ENCODE data around the gene IKZF2. TPM values are rescaled to one million over a fixed set of nuclear protein-coding genes. Genes with fewer than 3 reads are reported as not detected.

IKZF2 gene
- total and polyA plus RNA-seq, 11 donors = 0.84 to 8.0 (median 5.9) TPM

GRCh38 chr2:213057977-213058376 is 93.4 kb downstream of the IKZF2 start:
- Histone ChIP-seq H3K4me1 (no peaks in the 10 kb centered on the region), H3K36me3 (peaks cover 0 to 3% (median 0%) of the 10 kb centered on the region in 9 donors), H3K27me3 (no peaks in the 10 kb centered on the region), H3K27ac (no peak overlapping the region), H3K4me3 (no peak overlapping the region), H3K9me3 (no peaks in the 10 kb centered on the region)
- TF ChIP-seq POLR2A (IDR thresholded peaks at IDR 0.05) (no peak), CTCF (IDR thresholded peaks at IDR 0.05) (no peak)
- intact Hi-C loops (cut with DNase I) = no loop called here
- DNase-seq (no peak), ATAC-seq (no peak)
- WGBS, 4 donors = 52 to 57% (median 55%) methylated on average over 3 of the region's 3 CpGs

- TF ChIP-seq POLR2A (IDR thresholded peaks at IDR 0.05) (no peak), CTCF (IDR thresholded peaks at IDR 0.05) (no peak)
- intact Hi-C loops (cut with DNase I) = no loop called here
- 85 to 92% (median 89%) methylated on average over 1 of the region's 1 CpG for WGBS, 4 donors
- no peak overlapping the region for H3K27ac ChIP-seq
- H3K9me3 ChIP-seq = no peaks in the 10 kb centered on the region
- peaks cover 0 to 15% (median 0%) of the 10 kb centered on the region in 9 donors for H3K36me3 ChIP-seq
- no peaks in the 10 kb centered on the region for H3K4me1 ChIP-seq
- ATAC-seq = no peak
- DNase-seq = no peak
- no peaks in the 10 kb centered on the region for H3K27me3 ChIP-seq
- no peak overlapping the region for H3K4me3 ChIP-seq
Observed at GRCh38 chr2:213046431-213046830, 105.0 kb downstream of the IKZF2 start.

- Histone ChIP-seq H3K4me1 (no peaks in the 10 kb centered on the region), H3K36me3 (peaks cover 0 to 8% (median 0%) of the 10 kb centered on the region in 9 donors), H3K4me3 (no peak overlapping the region), H3K27me3 (no peaks in the 10 kb centered on the region), H3K9me3 (no peaks in the 10 kb centered on the region), H3K27ac (no peak overlapping the region)
- intact Hi-C loops (cut with DNase I) = no loop called here
- TF ChIP-seq CTCF (IDR thresholded peaks at IDR 0.05) = no peak
- TF ChIP-seq POLR2A (IDR thresholded peaks at IDR 0.05) = no peak
- 89 to 97% (median 96%) methylated on average over 3 of the region's 3 CpGs for WGBS, 4 donors
- DNase-seq = no peak
- ATAC-seq = no peak
Observed at GRCh38 chr2:213043566-213043965, 107.8 kb downstream of the IKZF2 start.

- no peak for ATAC-seq
- Histone ChIP-seq H3K36me3 (peaks cover 0 to 8% (median 0%) of the 10 kb centered on the region in 9 donors), H3K4me1 (peaks cover 0 to 11% (median 4%) of the 10 kb centered on the region in 12 donors), H3K27ac (no peak overlapping the region), H3K9me3 (no peaks in the 10 kb centered on the region), H3K4me3 (no peak overlapping the region), H3K27me3 (no peaks in the 10 kb centered on the region)
- WGBS, 4 donors = 40 to 44% (median 41%) methylated on average over 4 of the region's 4 CpGs
- no peak for DNase-seq
- intact Hi-C loops (cut with DNase I) = no loop called here
- TF ChIP-seq POLR2A (IDR thresholded peaks at IDR 0.05) = no peak
- TF ChIP-seq CTCF (IDR thresholded peaks at IDR 0.05) = no peak
Observed at GRCh38 chr2:213042262-213042661, 109.2 kb downstream of the IKZF2 start.

Data from heart left ventricle (tissue), 16 donors.